HG03378 (cell line): Measurements from ENCODE around the gene SLC4A9.
"Not testable (repeated sequence)": the region's sequence is repeated elsewhere in the genome, so short reads cannot be mapped to it uniquely, and the experiment has no call there.

ENCODE experiments used
- ATAC-seq: cut with Tn5 transposase; IDR thresholded peaks from one replicate; pipeline ENCODE4 v1.9.1; 2021; ENCODE audit warnings: mild to moderate bottlenecking, moderate library complexity; ENCODE audit not compliant: unreplicated experiment

Gene SLC4A9

GRCh38 chr5:140399979-140400729, 40.2 kb downstream of the SLC4A9 start:
- no peak for ATAC-seq

- ATAC-seq = peak; percentile 73
These were observed 40.9 kb downstream of the SLC4A9 start for GRCh38 chr5:140400730-140401361.

- ATAC-seq = peak; percentile 88
These were observed 41.6 kb downstream of the SLC4A9 start, which contains the start of gene ANKHD1 for GRCh38 chr5:140401362-140402257. Gene ANKHD1 (plus strand): TSS chr5:140401833. CDS start chr5:140401968, 135 bp downstream.

GRCh38 chr5:140402258-140403074, 42.5 kb downstream of the SLC4A9 start:
- no peak for ATAC-seq

- ATAC-seq = no peak
These were observed 43.6 kb downstream of the SLC4A9 start for GRCh38 chr5:140403613-140404012.

- ATAC-seq = no peak
These were observed 48.8 kb downstream of the SLC4A9 start for GRCh38 chr5:140408750-140409241.

- no peak for ATAC-seq
These were observed 53.2 kb downstream of the SLC4A9 start for GRCh38 chr5:140413230-140413629.

- no peak for ATAC-seq
These were observed 57.2 kb downstream of the SLC4A9 start for GRCh38 chr5:140417235-140417634.

- ATAC-seq = no peak
These were observed 59.0 kb downstream of the SLC4A9 start for GRCh38 chr5:140418862-140419520.

- no peak for ATAC-seq
These were observed 60.2 kb downstream of the SLC4A9 start for GRCh38 chr5:140420226-140420570.

- ATAC-seq = no peak
These were observed 60.8 kb downstream of the SLC4A9 start for GRCh38 chr5:140420665-140421361.

- not testable (repeated sequence) for ATAC-seq
These were observed 61.4 kb downstream of the SLC4A9 start for GRCh38 chr5:140421375-140421774.

GRCh38 chr5:140423609-140424008, 63.6 kb downstream of the SLC4A9 start:
- ATAC-seq = no peak

- ATAC-seq = no peak
These were observed 64.1 kb downstream of the SLC4A9 start for GRCh38 chr5:140424135-140424534.
